Choroid plexus epithelial cell (primary cell): Measurements from ENCODE around the gene PIK3R6.

Experiments used
- DNase-seq: peaks from one replicate; pipeline ENCODE4 v3.0.0-alpha.2; 2010; ENCODE audit warnings: low read depth
- H3K4me3 ChIP-seq: 2 replicates; pipeline ENCODE4 v1.5.1; 2011; ENCODE audit warnings: low read depth, mild to moderate bottlenecking, control low read depth, low read length, moderate library complexity
- CTCF ChIP-seq: conservative IDR thresholded peaks from 2 replicates; pipeline ENCODE4 v1.5.1; 2011; ENCODE audit warnings: low read depth, mild to moderate bottlenecking, control low read depth, inconsistent platforms, low read length, moderate library complexity

The PIK3R6 gene

GRCh38 chr17:8825802-8826201, 41.7 kb downstream of the PIK3R6 start:
- no peak for TF ChIP-seq CTCF
- no peak overlapping the region for H3K4me3 ChIP-seq
- no peak for DNase-seq

- H3K4me3 ChIP-seq, result no peak overlapping the region
- TF ChIP-seq CTCF, result no peak
- DNase-seq, result no peak
Measured at GRCh38 chr17:8823279-8823678, 44.2 kb downstream of the PIK3R6 start.

GRCh38 chr17:8822401-8823035, 45.0 kb downstream of the PIK3R6 start:
- H3K4me3 ChIP-seq, result no peak overlapping the region
- TF ChIP-seq CTCF, result no peak
- no peak for DNase-seq

GRCh38 chr17:8821446-8822105, 45.9 kb downstream of the PIK3R6 start:
- H3K4me3 ChIP-seq, result no peak overlapping the region
- TF ChIP-seq CTCF, result no peak
- DNase-seq, result no peak

GRCh38 chr17:8820311-8821010, 47.0 kb downstream of the PIK3R6 start:
- no peak for TF ChIP-seq CTCF
- H3K4me3 ChIP-seq, result no peak overlapping the region

GRCh38 chr17:8818654-8819330, 48.7 kb downstream of the PIK3R6 start:
- DNase-seq, result no peak
- no peak overlapping the region for H3K4me3 ChIP-seq
- TF ChIP-seq CTCF, result no peak

More at GRCh38 chr17:8820311-8821010, 47.0 kb downstream of the PIK3R6 start:
- no peak for DNase-seq
